SKM-1 (cell line): ENCODE results near the gene UBXN1.
"Not testable (repeated sequence)": the region's sequence is repeated elsewhere in the genome, so short reads cannot be mapped to it uniquely, and the experiment has no call there.

Experiments
- DNase-seq: peaks from one replicate; lab custom pipeline; 2025; ENCODE audit not compliant: unreplicated experiment; lab: John Stamatoyannopoulos, UW

The UBXN1 gene

GRCh38 chr11:62708793-62709192, 29.9 kb upstream of the UBXN1 start:
- no peak for DNase-seq

GRCh38 chr11:62708392-62708791, 29.5 kb upstream of the UBXN1 start:
- DNase-seq: no peak

- DNase-seq: no peak
Measured at GRCh38 chr11:62707277-62707861, 28.5 kb upstream of the UBXN1 start, which contains the start of the genes BSCL2 and GNG3. TSS of gene BSCL2 (minus strand) at chr11:62707424. CDS start at chr11:62707195, 229 bp downstream. TSS of gene GNG3 (plus strand) at chr11:62707676. CDS start at chr11:62708296, 620 bp downstream.

- no peak for DNase-seq
Measured at GRCh38 chr11:62706850-62707247, 28.0 kb upstream of the UBXN1 start.

- DNase-seq: peak; percentile 50
Measured at GRCh38 chr11:62705880-62706849, 27.3 kb upstream of the UBXN1 start.

GRCh38 chr11:62705413-62705812, 26.5 kb upstream of the UBXN1 start:
- DNase-seq: no peak

GRCh38 chr11:62703921-62704320, 25.0 kb upstream of the UBXN1 start:
- not testable (repeated sequence) for DNase-seq

- no peak for DNase-seq
Measured at GRCh38 chr11:62702246-62702645, 23.4 kb upstream of the UBXN1 start.

GRCh38 chr11:62694455-62695167, 15.7 kb upstream of the UBXN1 start:
- peak; percentile 63 for DNase-seq

GRCh38 chr11:62693624-62694023, 14.8 kb upstream of the UBXN1 start:
- not testable (repeated sequence) for DNase-seq

- DNase-seq: no peak
Measured at GRCh38 chr11:62689421-62690183, 10.7 kb upstream of the UBXN1 start, which contains the start of gene LRRN4CL. TSS of gene LRRN4CL (minus strand) at chr11:62689530. CDS start at chr11:62688508, 1,022 bp downstream.

GRCh38 chr11:62688491-62688890, 9.6 kb upstream of the UBXN1 start:
- DNase-seq: no peak

GRCh38 chr11:62687508-62688396, 8.9 kb upstream of the UBXN1 start:
- no peak for DNase-seq

- no peak for DNase-seq
Measured at GRCh38 chr11:62682518-62682917, 3.6 kb upstream of the UBXN1 start.

- peak; percentile 65 for DNase-seq
Measured at GRCh38 chr11:62680825-62681240, 2.0 kb upstream of the UBXN1 start.

GRCh38 chr11:62678433-62678769, 472 bp downstream of the UBXN1 start:
- DNase-seq: no peak

GRCh38 chr11:62677714-62678113, 1.2 kb downstream of the UBXN1 start:
- no peak for DNase-seq

- DNase-seq: no peak
Measured at GRCh38 chr11:62677156-62677555, 1.7 kb downstream of the UBXN1 start.

GRCh38 chr11:62676698-62677097, 2.2 kb downstream of the UBXN1 start:
- no peak for DNase-seq

- not testable (repeated sequence) for DNase-seq
Measured at GRCh38 chr11:62675415-62675814, 3.5 kb downstream of the UBXN1 start.
